Measurements from ENCODE around the gene GAS1. TPM values are rescaled to one million over a fixed set of nuclear protein-coding genes. Genes with fewer than 3 reads are reported as not detected.

Gene GAS1
- total RNA-seq, 1 donor from 2014 or later = 3.3 TPM

DNA sequence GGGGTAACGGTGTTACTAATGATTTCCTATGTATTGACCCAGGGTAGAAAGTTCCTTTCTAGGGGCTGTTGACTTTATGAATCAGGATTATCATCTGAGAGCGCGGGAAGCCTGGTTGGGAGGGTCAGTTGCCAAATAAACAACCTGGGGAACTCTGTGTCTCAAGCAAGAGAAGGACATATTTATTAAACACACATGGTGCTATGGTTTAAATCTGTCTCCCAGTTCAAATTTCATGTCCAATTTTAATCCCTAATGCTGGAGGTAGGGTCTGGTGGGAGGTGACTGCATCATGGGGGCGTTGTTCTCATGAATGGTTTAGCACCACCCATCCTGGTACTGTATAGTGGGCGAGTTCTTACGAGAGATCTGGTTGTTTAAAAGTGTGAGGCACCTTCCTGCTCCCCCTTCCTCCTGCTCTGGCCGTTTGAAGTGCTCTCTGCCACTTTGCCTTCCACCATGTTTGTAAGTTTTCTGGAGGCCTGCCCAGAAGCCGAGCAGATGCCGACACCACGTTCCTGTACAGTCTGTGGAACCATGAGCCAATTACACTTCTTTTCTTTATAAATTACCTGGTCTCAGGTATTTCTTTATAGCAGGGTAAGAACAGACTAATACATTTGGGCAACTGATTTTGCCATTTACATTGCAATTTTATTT, 19.7 kb upstream of the GAS1 start:
- DNase-seq (ENCODE audit: low read depth) = no peak
- TF ChIP-seq CTCF (conservative IDR thresholded peaks at IDR 0.05; ENCODE audit: low read depth, low read length) = no peak
- H3K4me3 ChIP-seq (ENCODE audit: low read depth, low read length) = no peak overlapping the region

- no peak overlapping the region for H3K4me3 ChIP-seq (ENCODE audit: low read depth, low read length)
- DNase-seq (ENCODE audit: low read depth) = no peak
Measured at GRCh38 chr9:86965636-86966395, 18.5 kb upstream of the GAS1 start.

DNA sequence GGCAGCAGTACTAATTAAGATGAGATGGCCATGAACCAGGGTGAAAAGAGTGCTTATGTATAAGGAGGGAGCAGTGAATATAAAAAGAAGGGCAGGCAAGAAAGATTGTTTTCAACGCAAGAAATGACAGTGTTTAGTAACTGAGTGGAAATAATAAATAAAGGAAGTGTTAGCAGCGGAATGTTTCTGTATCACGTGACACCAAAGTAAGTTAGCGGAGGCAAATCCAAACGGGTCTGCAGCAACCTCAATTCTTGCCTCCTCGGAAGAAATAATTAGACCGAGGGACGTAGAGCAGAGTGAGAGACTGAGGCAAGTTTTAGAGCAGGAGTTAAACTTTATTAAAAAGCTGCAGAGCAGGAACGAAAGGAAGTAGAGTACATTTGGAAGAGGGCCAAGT, 15.4 kb upstream of the GAS1 start:
- no peak for DNase-seq (ENCODE audit: low read depth)
- TF ChIP-seq CTCF (conservative IDR thresholded peaks at IDR 0.05; ENCODE audit: low read depth, low read length) = no peak

More at GRCh38 chr9:86965636-86966395, 18.5 kb upstream of the GAS1 start:
- no peak for TF ChIP-seq CTCF (conservative IDR thresholded peaks at IDR 0.05; ENCODE audit: low read depth, low read length)

GRCh38 chr9:86960938-86961337, 13.6 kb upstream of the GAS1 start:
- H3K4me3 ChIP-seq (ENCODE audit: low read depth, low read length) = no peak overlapping the region
- no peak for DNase-seq (ENCODE audit: low read depth)
- TF ChIP-seq CTCF (conservative IDR thresholded peaks at IDR 0.05; ENCODE audit: low read depth, low read length) = no peak

More for the DNA sequence above, 15.4 kb upstream of the GAS1 start:
- peak overlapping the region; percentile 40 for H3K4me3 ChIP-seq (ENCODE audit: low read depth, low read length)

DNA sequence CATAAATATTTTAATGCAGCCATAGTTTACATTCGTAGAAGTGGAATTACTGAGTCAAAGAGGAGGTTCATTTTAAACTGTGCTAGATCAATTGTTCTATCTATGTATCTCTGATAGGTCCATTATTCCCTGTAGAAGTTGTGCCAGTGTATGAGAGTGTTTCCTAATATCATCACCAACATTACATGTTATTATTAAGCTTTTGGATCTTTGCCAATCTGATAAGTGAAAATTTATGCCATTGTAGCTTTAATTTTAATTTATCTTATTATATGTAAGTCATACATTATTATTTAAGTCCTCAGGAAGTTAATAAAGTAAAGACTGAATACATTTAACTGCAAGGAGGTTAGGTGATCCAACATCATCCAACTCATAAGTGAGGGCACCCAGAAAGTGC, 10.9 kb upstream of the GAS1 start:
- H3K4me3 ChIP-seq (ENCODE audit: low read depth, low read length) = no peak overlapping the region
- no peak for DNase-seq (ENCODE audit: low read depth)
- TF ChIP-seq CTCF (conservative IDR thresholded peaks at IDR 0.05; ENCODE audit: low read depth, low read length) = no peak

DNA sequence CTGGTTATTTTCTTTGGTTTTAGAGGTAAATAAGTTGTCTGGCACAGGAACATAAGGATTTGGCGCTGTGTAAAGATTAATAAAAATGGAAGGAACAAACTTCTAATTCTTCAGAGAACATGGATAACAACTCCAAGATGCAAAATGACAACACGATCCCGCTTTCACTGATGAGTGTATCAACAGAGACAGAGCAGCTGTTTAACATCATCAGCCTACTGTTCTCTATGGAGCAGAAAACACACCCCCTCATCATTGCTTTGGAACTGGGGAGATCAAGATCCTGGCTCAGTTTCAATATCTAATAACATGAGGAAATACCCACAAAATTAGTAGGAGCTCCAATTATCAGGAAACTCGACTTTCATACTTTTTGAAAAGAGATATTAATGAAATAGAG, 8.3 kb upstream of the GAS1 start:
- TF ChIP-seq CTCF (conservative IDR thresholded peaks at IDR 0.05; ENCODE audit: low read depth, low read length) = no peak
- DNase-seq (ENCODE audit: low read depth) = no peak
- H3K4me3 ChIP-seq (ENCODE audit: low read depth, low read length) = no peak overlapping the region

All from epithelial cell of proximal tubule (primary cell).